Fibroblast of the aortic adventitia (primary cell): ENCODE data around the gene SENP5. TPM values are rescaled to one million over a fixed set of nuclear protein-coding genes. Genes with fewer than 3 reads are reported as not detected.
A peak's percentile ranks its signal among the peaks of the same experiment; 100 is the strongest.
"Not testable (repeated sequence)": the region's sequence is repeated elsewhere in the genome, so short reads cannot be mapped to it uniquely, and the experiment has no call there.

Source experiments
- DNase-seq: peaks from one replicate; pipeline ENCODE4 v3.0.0-alpha.2; 2010; ENCODE audit warnings: low read depth
- H3K4me3 ChIP-seq: 2 replicates; pipeline ENCODE4 v1.5.1; 2011; ENCODE audit warnings: low read depth, mild to moderate bottlenecking, control low read depth, low read length, moderate library complexity
- CTCF ChIP-seq: IDR thresholded peaks from 2 replicates; pipeline ENCODE4 v1.5.1; 2011; ENCODE audit warnings: mild to moderate bottlenecking, low read length, control low read depth, inconsistent platforms; ENCODE audit not compliant: insufficient read depth
- total RNA-seq: library from RNA; depleted of rRNA; stranded (reverse); fragments of >200 nt; gene quantifications from 2 replicates; pipeline ENCODE4 v1.2.3, GENCODE V29; 2012; ENCODE audit warnings: low replicate concordance

The SENP5 gene
- total RNA-seq = 28.2 and 38.1 TPM in 2 replicates

GRCh38 chr3:196867507-196868296 is at the start of gene SENP5:
SENP5 (plus strand) TSS chr3:196867920; CDS start chr3:196885182, 17,262 bp downstream.
- no peak for TF ChIP-seq CTCF
- H3K4me3 ChIP-seq = peak within 1 kb of the TSS; percentile 88
- peak; percentile 81 for DNase-seq

GRCh38 chr3:196821806-196822355 is 45.8 kb upstream of the SENP5 start:
- no peak for TF ChIP-seq CTCF
- H3K4me3 ChIP-seq = no peak overlapping the region
- DNase-seq = no peak

- not testable (repeated sequence) for DNase-seq
Observed at GRCh38 chr3:196829651-196830050, 38.1 kb upstream of the SENP5 start.

GRCh38 chr3:196835086-196835485 is 32.6 kb upstream of the SENP5 start:
- no peak for TF ChIP-seq CTCF
- no peak overlapping the region for H3K4me3 ChIP-seq
- no peak for DNase-seq

More at GRCh38 chr3:196829651-196830050, 38.1 kb upstream of the SENP5 start:
- not testable (repeated sequence) for H3K4me3 ChIP-seq

- DNase-seq, H3K4me3 ChIP-seq: not testable (repeated sequence)
Observed at GRCh38 chr3:196836626-196837025, 31.1 kb upstream of the SENP5 start.

- peak; percentile 70 for TF ChIP-seq CTCF
- DNase-seq = peak; percentile 64
- no peak overlapping the region for H3K4me3 ChIP-seq
Observed at GRCh38 chr3:196837819-196838420, 29.8 kb upstream of the SENP5 start.

- H3K4me3 ChIP-seq, DNase-seq: not testable (repeated sequence)
Observed at GRCh38 chr3:196839351-196839750, 28.4 kb upstream of the SENP5 start.

GRCh38 chr3:196842567-196843434 is 24.9 kb upstream of the SENP5 start:
- no peak overlapping the region for H3K4me3 ChIP-seq
- no peak for DNase-seq
- TF ChIP-seq CTCF = no peak
